Activated CD8-positive, alpha-beta T cell treated with anti-CD3 and anti-CD28 coated beads for 36 hours (primary cell): Measurements from ENCODE around the gene TEKT2. TPM values are rescaled to one million over a fixed set of nuclear protein-coding genes. Genes with fewer than 3 reads are reported as not detected.
A peak's percentile ranks its signal among the peaks of the same experiment; 100 is the strongest.

Experiments
- ATAC-seq: fragments of 200-7000 bp; cut with Tn5 transposase; one replicate; pipeline ENCODE4 v1.10.0; 2021; ENCODE audit warnings: mild to moderate bottlenecking, moderate library complexity
- CTCF ChIA-PET: fragments of 350-600 bp; sonication (Branson Sonifier 250); formaldehyde crosslinking; loops from one replicate; lab custom pipeline; 2021; ENCODE audit warnings: antibody characterized with exemption; lab: Charles Lee
- POLR2A ChIA-PET: fragments of 350-600 bp; sonication (Branson Sonifier 250); formaldehyde crosslinking; loops from one replicate; lab custom pipeline; 2021; ENCODE audit warnings: antibody characterized with exemption; lab: Charles Lee
- DNase-seq: peaks from one replicate; pipeline ENCODE4 v3.0.0-alpha.2; 2020
- H3K27ac Mint-ChIP-seq: one replicate; pipeline ENCODE4 v1.8.0; 2021; ENCODE audit warnings: mild to moderate bottlenecking, mixed read lengths
- H3K27me3 Mint-ChIP-seq: one replicate; pipeline ENCODE4 v1.8.0; 2021; ENCODE audit warnings: mixed read lengths
- H3K36me3 Mint-ChIP-seq: one replicate; pipeline ENCODE4 v1.8.0; 2021; ENCODE audit warnings: low read depth, mixed read lengths
- H3K4me1 Mint-ChIP-seq: one replicate; pipeline ENCODE4 v1.8.0; 2021; ENCODE audit warnings: low read depth, mixed read lengths
- H3K4me3 Mint-ChIP-seq: one replicate; pipeline ENCODE4 v1.8.0; 2021; ENCODE audit warnings: mild to moderate bottlenecking, moderate library complexity, mixed read lengths
- H3K9me3 Mint-ChIP-seq: one replicate; pipeline ENCODE4 v1.8.0; 2021; ENCODE audit warnings: mixed read lengths
- CTCF ChIP-seq: fragments of 200-600 bp; IDR thresholded peaks from one replicate; pipeline ENCODE4 v1.8.0; 2022; ENCODE audit warnings: antibody characterized with exemption, mild to moderate bottlenecking
- intact Hi-C: fragments of 100-400 bp; cut with micrococcal nuclease; formaldehyde crosslinking; loops from one replicate; pipeline ENCODE4 v1.10.0; 2022
- total RNA-seq, 2 experiments: library from RNA; stranded (reverse); gene quantifications; one replicate each; pipeline ENCODE4 v1.2.3, GENCODE V29; 2021

TEKT2 gene
- total RNA-seq, 2 experiments from 2014 or later, result 0.20 to 0.34 TPM

GRCh38 chr1:36134505-36135329 is 50.8 kb downstream of the TEKT2 start:
- DNase-seq, result peak; percentile 75
- Mint-ChIP-seq H3K27ac (peak overlapping the region; percentile 28), H3K4me1 (no peaks in the 10 kb centered on the region)

GRCh38 chr1:36135330-36135667 is 51.4 kb downstream of the TEKT2 start:
- no peak for ATAC-seq
- Mint-ChIP-seq H3K4me1 (peaks cover 4% of the 10 kb centered on the region), H3K27ac (peak overlapping the region; percentile 28), H3K36me3 (peaks cover 7% of the 10 kb centered on the region), H3K4me3 (no peak overlapping the region), H3K27me3 (no peaks in the 10 kb centered on the region), H3K9me3 (no peaks in the 10 kb centered on the region)
- TF ChIP-seq CTCF, result no peak
- DNase-seq, result no peak
- ChIA-PET POLR2A (interaction anchor here (0.6 to 2.4 kb wide), 3 partner anchors 35 to 263 kb away, joined by 3 to 8 read pairs (median 3); no protein-coding TSS in a partner anchor), CTCF (interaction anchor here (0.6 to 6.3 kb wide), 36 partner anchors 9 to 243 kb away, joined by 3 to 86 read pairs (median 4); partner anchors contain the start of genes ADPRS, AGO3, EVA1B and TRAPPC3)
- intact Hi-C loops, result loop anchor here (2.0 kb wide), 1 partner anchor 34 kb away; no protein-coding TSS in a partner anchor

More at GRCh38 chr1:36134505-36135329, 50.8 kb downstream of the TEKT2 start:
- ChIA-PET POLR2A (interaction anchor here (0.6 to 2.4 kb wide), 6 partner anchors 14 to 262 kb away, joined by 3 to 8 read pairs (median 4); partner anchors contain the start of gene TRAPPC3), CTCF (interaction anchor here (0.6 to 6.3 kb wide), 40 partner anchors 10 to 285 kb away, joined by 3 to 86 read pairs (median 4); partner anchors contain the start of genes ADPRS, AGO3, EVA1B and TRAPPC3)
- peak; percentile 90 for TF ChIP-seq CTCF
- intact Hi-C loops, result loop anchor here (2.0 kb wide), 1 partner anchor 34 kb away; no protein-coding TSS in a partner anchor
- ATAC-seq, result peak; percentile 89
- H3K4me3 Mint-ChIP-seq, result no peak overlapping the region
- H3K36me3 Mint-ChIP-seq, result peaks cover 7% of the 10 kb centered on the region
- no peaks in the 10 kb centered on the region for H3K27me3 Mint-ChIP-seq
- H3K9me3 Mint-ChIP-seq, result no peaks in the 10 kb centered on the region

- no peak for TF ChIP-seq CTCF
- Mint-ChIP-seq H3K4me1 (peaks cover 9% of the 10 kb centered on the region), H3K4me3 (no peak overlapping the region), H3K27ac (no peak overlapping the region), H3K9me3 (no peaks in the 10 kb centered on the region), H3K27me3 (no peaks in the 10 kb centered on the region), H3K36me3 (peaks cover 7% of the 10 kb centered on the region)
- intact Hi-C loops, result loop anchor here (2.0 kb wide), 1 partner anchor 35 kb away; no protein-coding TSS in a partner anchor
- POLR2A ChIA-PET, result interaction anchor here (0.6 to 2.4 kb wide), 4 partner anchors 13 to 263 kb away, joined by 3 to 8 read pairs (median 3); partner anchors contain the start of gene TRAPPC3
- CTCF ChIA-PET, result interaction anchor here (0.9 to 6.3 kb wide), 17 partner anchors 9 to 230 kb away, joined by 3 to 86 read pairs (median 7); partner anchors contain the start of genes ADPRS and EVA1B
- ATAC-seq (no peak), DNase-seq (no peak)
Measured at GRCh38 chr1:36135796-36136195, 51.9 kb downstream of the TEKT2 start.

- Mint-ChIP-seq H3K9me3 (no peaks in the 10 kb centered on the region), H3K4me3 (no peak overlapping the region), H3K36me3 (peaks cover 7% of the 10 kb centered on the region), H3K27me3 (no peaks in the 10 kb centered on the region), H3K27ac (peak overlapping the region; percentile 41), H3K4me1 (peaks cover 17% of the 10 kb centered on the region)
- ATAC-seq, result no peak
- CTCF ChIA-PET, result interaction anchor here (2.4 to 6.3 kb wide), 4 partner anchors 8 to 52 kb away, joined by 12 to 86 read pairs (median 42); no protein-coding TSS in a partner anchor
- no peak for DNase-seq
- TF ChIP-seq CTCF, result no peak
- intact Hi-C loops, result no loop called here
- POLR2A ChIA-PET, result interaction anchor here (0.7 kb wide), 1 partner anchor 12 kb away, joined by 3 read pairs; the partner anchor contains the start of gene TRAPPC3
Measured at GRCh38 chr1:36136535-36136934, 52.6 kb downstream of the TEKT2 start.
